ENCODE data around the gene USE1. TPM values are rescaled to one million over a fixed set of nuclear protein-coding genes. Genes with fewer than 3 reads are reported as not detected.

The USE1 gene
- total and polyA plus RNA-seq, 4 donors, result 9.6 to 27.8 (median 18.1) TPM

- Histone ChIP-seq H3K9ac (ENCODE audit: low read depth in 1 of 2, low read length in 2 of 2) (no peak overlapping the region), H3K4me3 (ENCODE audit: low read depth in 1 of 3, low read length in 3 of 3) (peak overlapping the region; percentile 32 to 75 (median 64)), H3K4me1 (ENCODE audit: control insufficient read depth in 4 of 4, insufficient read depth in 4 of 4, low read length in 3 of 4) (peaks cover 10 to 44% (median 37%) of the 10 kb centered on the region in 4 donors), H3K27ac (ENCODE audit: low read depth in 1 of 2, low read length in 2 of 2) (peak overlapping the region; percentile 84 to 91), H3K9me3 (ENCODE audit: control insufficient read depth in 4 of 4, low read length in 3 of 4) (no peaks in the 10 kb centered on the region), H3K36me3 (ENCODE audit: control insufficient read depth in 4 of 4, insufficient read depth in 3 of 4, low read depth in 1 of 4, low read length in 3 of 4) (no peaks in the 10 kb centered on the region), H3K27me3 (ENCODE audit: control insufficient read depth in 4 of 4, insufficient read depth in 4 of 4, low read length in 3 of 4) (no peaks in the 10 kb centered on the region)
- 8% methylated on average over 21 of the region's 21 CpGs for WGBS
- no peak for DNase-seq (ENCODE audit: low spot score)
- TF ChIP-seq TAF1 (conservative IDR thresholded peaks at IDR 0.05), result no peak
- TF ChIP-seq ATF3 (IDR thresholded peaks at IDR 0.05), result no peak
- no peak for TF ChIP-seq REST (IDR thresholded peaks at IDR 0.05)
- peak in 1 of 2 donors; percentile 45 for TF ChIP-seq HNF4A (conservative IDR thresholded peaks at IDR 0.05)
- no peak for TF ChIP-seq GABPA (IDR thresholded peaks at IDR 0.05 in 1 of 2, conservative IDR thresholded peaks at IDR 0.05 in 1 of 2)
- no peak for TF ChIP-seq YY1 (IDR thresholded peaks at IDR 0.05)
- no peak for TF ChIP-seq RAD21 (IDR thresholded peaks at IDR 0.05)
- no peak for TF ChIP-seq ZBTB33 (IDR thresholded peaks at IDR 0.05)
- TF ChIP-seq MAX (IDR thresholded peaks at IDR 0.05), result no peak
- TF ChIP-seq SP1 (IDR thresholded peaks at IDR 0.05), result peak; percentile 69
- no peak for TF ChIP-seq EGR1 (IDR thresholded peaks at IDR 0.05; ENCODE audit: low read depth in 2 of 2)
- TF ChIP-seq FOXA2 (IDR thresholded peaks at IDR 0.05), result no peak
- no peak for TF ChIP-seq JUND (IDR thresholded peaks at IDR 0.05)
- peak; percentile 49 to 67 for TF ChIP-seq RXRA (IDR thresholded peaks at IDR 0.05)
- TF ChIP-seq FOXA1 (IDR thresholded peaks at IDR 0.05), result no peak
- TF ChIP-seq HNF4G (IDR thresholded peaks at IDR 0.05), result no peak
- peak; percentile 3 for TF ChIP-seq CTCF (IDR thresholded peaks at IDR 0.05; ENCODE audit: low read depth, low read length, missing input control)
- TF ChIP-seq NR2F2 (IDR thresholded peaks at IDR 0.05), result peak; percentile 72
Measured at GRCh38 chr19:17246681-17247425, 31.7 kb downstream of the USE1 start.
